Esophagus muscularis mucosa (tissue), 3 donors: ENCODE data around the gene TBP.

Experiments used
- POLR2AphosphoS5 ChIP-seq, 2 donors: sonication (generic); formaldehyde crosslinking; IDR thresholded peaks; one replicate each; pipeline ENCODE4 v1.6.1; 2017; ENCODE audit warnings: antibody characterized with exemption in 2 of 2
- TF ChIP-seq, protein P1 (sequence below), 3 experiments: fragments of 200-600 bp in 2 of 3; fragments of 450-650 bp in 1 of 3; sonication (generic) in 2 of 3; IDR thresholded peaks; one replicate each; pipeline ENCODE4 v1.5.1; 2017 to 2019; ENCODE audit warnings: antibody characterized with exemption in 3 of 3, mild to moderate bottlenecking in 2 of 3, moderate library complexity in 1 of 3

DNA sequence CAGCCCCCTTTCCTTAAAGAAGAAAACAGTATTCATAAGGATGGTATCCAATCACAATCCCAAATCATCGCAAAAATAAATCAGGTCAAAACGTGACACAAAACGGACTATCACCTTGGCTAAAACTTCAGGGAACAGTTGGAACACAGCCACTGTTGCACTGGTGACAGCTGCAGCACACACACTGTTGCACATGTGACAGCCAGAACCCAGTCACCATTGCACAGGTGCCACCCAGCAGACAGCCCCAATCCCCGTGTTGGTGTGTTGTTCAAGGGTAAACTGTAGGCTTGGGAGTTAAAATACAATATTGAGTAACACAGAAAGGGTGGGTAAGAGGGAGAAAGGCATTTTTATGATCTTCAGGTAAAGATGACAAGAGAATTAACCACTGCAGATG lies 16.8 kb upstream of the TBP start:
- TF ChIP-seq, protein P1, sequence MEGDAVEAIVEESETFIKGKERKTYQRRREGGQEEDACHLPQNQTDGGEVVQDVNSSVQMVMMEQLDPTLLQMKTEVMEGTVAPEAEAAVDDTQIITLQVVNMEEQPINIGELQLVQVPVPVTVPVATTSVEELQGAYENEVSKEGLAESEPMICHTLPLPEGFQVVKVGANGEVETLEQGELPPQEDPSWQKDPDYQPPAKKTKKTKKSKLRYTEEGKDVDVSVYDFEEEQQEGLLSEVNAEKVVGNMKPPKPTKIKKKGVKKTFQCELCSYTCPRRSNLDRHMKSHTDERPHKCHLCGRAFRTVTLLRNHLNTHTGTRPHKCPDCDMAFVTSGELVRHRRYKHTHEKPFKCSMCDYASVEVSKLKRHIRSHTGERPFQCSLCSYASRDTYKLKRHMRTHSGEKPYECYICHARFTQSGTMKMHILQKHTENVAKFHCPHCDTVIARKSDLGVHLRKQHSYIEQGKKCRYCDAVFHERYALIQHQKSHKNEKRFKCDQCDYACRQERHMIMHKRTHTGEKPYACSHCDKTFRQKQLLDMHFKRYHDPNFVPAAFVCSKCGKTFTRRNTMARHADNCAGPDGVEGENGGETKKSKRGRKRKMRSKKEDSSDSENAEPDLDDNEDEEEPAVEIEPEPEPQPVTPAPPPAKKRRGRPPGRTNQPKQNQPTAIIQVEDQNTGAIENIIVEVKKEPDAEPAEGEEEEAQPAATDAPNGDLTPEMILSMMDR (IDR thresholded peaks at IDR 0.05): no peak
- TF ChIP-seq POLR2AphosphoS5 (IDR thresholded peaks at IDR 0.05): no peak
